A673 (cell line): ENCODE measurements around the gene UGT1A8. TPM values are rescaled to one million over a fixed set of nuclear protein-coding genes. Genes with fewer than 3 reads are reported as not detected.
"Not testable (repeated sequence)": the region's sequence is repeated elsewhere in the genome, so short reads cannot be mapped to it uniquely, and the experiment has no call there.

Experiments
- BruUV-seq: library from RNA; stranded (reverse); fragments of 400-500 nt; replicated peaks from 2 replicates; lab custom pipeline; 2021; lab: Mats Ljungman, UMichigan
- CTCF ChIA-PET: fragments of 300-600 bp; sonication (Branson Sonifier 250); formaldehyde crosslinking; loops from one replicate; lab custom pipeline; 2022; ENCODE audit warnings: antibody characterized with exemption; lab: Charles Lee
- POLR2A ChIA-PET: fragments of 300-600 bp; sonication (Branson Sonifier 250); formaldehyde crosslinking; loops from one replicate; lab custom pipeline; 2022; ENCODE audit warnings: antibody characterized with exemption; ENCODE audit not compliant: low non-redundant PET; lab: Charles Lee
- DNase-seq: peaks from one replicate; pipeline ENCODE4 v3.0.0-alpha.2; 2015; ENCODE audit warnings: low spot score
- H3K27ac ChIP-seq: fragments of 200-600 bp; sonication (generic); 2 replicates; pipeline ENCODE4 v1.5.1; 2016; ENCODE audit warnings: mixed run types, low read depth, mild to moderate bottlenecking, mixed read lengths, antibody characterized with exemption, low read length; ENCODE audit not compliant: poor library complexity, severe bottlenecking
- H3K27me3 ChIP-seq: fragments of 200-600 bp; sonication (generic); replicated peaks from 2 replicates; pipeline ENCODE4 v1.6.1; 2017; ENCODE audit warnings: mixed run types, low read depth, mild to moderate bottlenecking, mixed read lengths, antibody characterized with exemption, low read length; ENCODE audit not compliant: insufficient read depth, poor library complexity
- H3K36me3 ChIP-seq: fragments of 200-600 bp; sonication (generic); 2 replicates; pipeline ENCODE4 v1.6.1; 2016; ENCODE audit warnings: mixed run types, mild to moderate bottlenecking, mixed read lengths, antibody characterized with exemption, low read length; ENCODE audit not compliant: insufficient read depth, poor library complexity, severe bottlenecking
- H3K4me1 ChIP-seq: fragments of 200-600 bp; sonication (generic); 2 replicates; pipeline ENCODE4 v1.6.1; 2017; ENCODE audit warnings: mixed run types, mild to moderate bottlenecking, mixed read lengths, antibody characterized with exemption, low read length; ENCODE audit not compliant: insufficient read depth, poor library complexity, severe bottlenecking
- H3K4me3 ChIP-seq: fragments of 200-600 bp; sonication (generic); 2 replicates; pipeline ENCODE4 v1.5.1; 2016; ENCODE audit warnings: low read depth, mixed run types, mild to moderate bottlenecking, mixed read lengths, low read length; ENCODE audit not compliant: poor library complexity, severe bottlenecking
- H3K9me3 ChIP-seq: fragments of 200-600 bp; sonication (generic); 2 replicates; pipeline ENCODE4 v1.6.1; 2016; ENCODE audit warnings: mixed run types, low read depth, mild to moderate bottlenecking, mixed read lengths, antibody characterized with exemption, low read length; ENCODE audit not compliant: poor library complexity, severe bottlenecking
- CTCF ChIP-seq: fragments of 300-800, 200-600 bp; sonication (generic); conservative IDR thresholded peaks from 2 replicates; pipeline ENCODE4 v1.5.1; 2017; ENCODE audit warnings: low read depth, mild to moderate bottlenecking, antibody characterized with exemption, low read length, moderate library complexity, mixed read lengths
- EZH2 ChIP-seq: fragments of 200-600 bp; sonication (generic); IDR thresholded peaks from 2 replicates; pipeline ENCODE4 v1.6.1; 2017; ENCODE audit warnings: borderline replicate concordance, low read depth, mild to moderate bottlenecking, mixed read lengths, antibody characterized with exemption, low read length; ENCODE audit not compliant: poor library complexity, severe bottlenecking
- intact Hi-C: fragments of 100-400 bp; cut with micrococcal nuclease; formaldehyde crosslinking; loops from one replicate; pipeline ENCODE4 v1.10.0; 2022; ENCODE audit not compliant: unreplicated experiment
- total RNA-seq: library from RNA; stranded (reverse); gene quantifications from 2 replicates; pipeline ENCODE4 v1.2.3, GENCODE V29; 2021

Gene UGT1A8
- total RNA-seq, 1 experiment from 2014 or later, result not detected

- Histone ChIP-seq H3K4me1 (peaks cover 9% of the 10 kb centered on the region), H3K9me3 (peaks cover 8% of the 10 kb centered on the region), H3K27me3 (no peaks in the 10 kb centered on the region), H3K4me3 (no peak overlapping the region), H3K36me3 (no peaks in the 10 kb centered on the region), H3K27ac (peak overlapping the region; percentile 83)
- CTCF ChIA-PET, result no interaction called here
- BruUV-seq, result TSS peak; percentile 51
- TF ChIP-seq EZH2, result no peak
- no peak for TF ChIP-seq CTCF
- POLR2A ChIA-PET, result no interaction called here
- DNase-seq, result no peak
- intact Hi-C loops, result no loop called here
Measured at GRCh38 chr2:233699424-233700027, 82.1 kb downstream of the UGT1A8 start.

DNA sequence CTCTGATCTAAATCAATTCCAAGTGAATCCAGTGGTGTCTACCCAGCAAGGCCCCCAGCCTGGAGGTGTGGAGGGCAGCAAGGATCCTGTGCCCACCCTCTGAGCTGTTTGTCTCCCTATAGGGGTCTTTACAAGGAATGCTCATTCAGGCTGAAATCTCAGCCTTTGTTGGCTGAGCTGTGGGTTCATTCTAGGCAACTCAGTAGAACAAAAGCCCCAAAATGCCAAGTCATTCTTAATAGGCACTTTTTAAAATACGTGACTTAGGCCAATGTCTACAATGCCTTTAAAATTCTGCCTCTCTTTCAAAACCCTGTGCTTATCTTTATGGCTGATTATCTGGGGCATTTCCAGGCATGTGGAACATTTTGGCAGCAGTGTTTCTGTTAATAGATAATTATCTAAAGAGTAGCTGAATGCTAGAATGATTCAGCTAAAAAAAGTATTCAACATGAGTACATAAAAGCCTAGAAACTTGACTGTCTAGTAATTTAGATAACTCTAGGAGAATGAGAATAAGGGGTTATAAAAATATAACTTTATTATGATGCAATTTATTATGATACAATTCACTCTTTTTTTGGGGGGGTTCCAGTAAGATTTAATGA is 82.7 kb downstream of the UGT1A8 start:
- intact Hi-C loops, result no loop called here
- Histone ChIP-seq H3K9me3 (peaks cover 8% of the 10 kb centered on the region), H3K4me1 (peaks cover 9% of the 10 kb centered on the region), H3K36me3 (no peaks in the 10 kb centered on the region), H3K4me3 (no peak overlapping the region), H3K27ac (peak overlapping the region; percentile 83), H3K27me3 (no peaks in the 10 kb centered on the region)
- DNase-seq, result peak; percentile 73
- no peak for TF ChIP-seq CTCF
- no peak for TF ChIP-seq EZH2
- no TSS peak for BruUV-seq
- ChIA-PET POLR2A (no interaction called here), CTCF (no interaction called here)

GRCh38 chr2:233700842-233701241 is 83.4 kb downstream of the UGT1A8 start:
- H3K27ac ChIP-seq, H3K36me3 ChIP-seq, H3K4me1 ChIP-seq, POLR2A ChIA-PET, H3K9me3 ChIP-seq, H3K4me3 ChIP-seq, H3K27me3 ChIP-seq, intact Hi-C loops, CTCF ChIA-PET, BruUV-seq, DNase-seq: not testable (repeated sequence)

DNA sequence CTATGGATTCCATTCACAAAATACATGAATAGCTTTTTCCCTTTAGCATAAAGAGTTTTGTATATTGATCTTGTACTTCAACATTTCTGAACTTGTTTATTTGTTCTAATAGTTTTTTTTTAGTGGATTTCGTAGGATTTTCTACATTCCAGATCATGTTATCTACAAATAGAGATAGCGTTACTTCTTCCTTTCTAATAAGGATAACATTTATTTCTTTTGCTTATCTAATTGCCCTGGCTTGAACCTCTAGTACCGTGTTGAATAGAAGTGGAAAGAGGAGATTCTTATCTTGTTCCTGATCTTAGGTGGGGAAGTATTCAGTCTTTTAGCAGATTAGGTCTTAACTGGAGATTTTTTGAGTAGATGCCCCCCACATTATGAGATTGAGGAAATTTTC is 84.8 kb downstream of the UGT1A8 start:
- POLR2A ChIA-PET, result no interaction called here
- H3K4me3 ChIP-seq, result no peak overlapping the region
- no peaks in the 10 kb centered on the region for H3K27me3 ChIP-seq
- H3K27ac ChIP-seq, result no peak overlapping the region
- TF ChIP-seq EZH2, result no peak
- no peak for TF ChIP-seq CTCF
- CTCF ChIA-PET, result no interaction called here
- no peaks in the 10 kb centered on the region for H3K36me3 ChIP-seq
- H3K4me1 ChIP-seq, result peaks cover 9% of the 10 kb centered on the region
- BruUV-seq, result no TSS peak
- intact Hi-C loops, result no loop called here
- H3K9me3 ChIP-seq, result peaks cover 8% of the 10 kb centered on the region
- DNase-seq, result no peak
